ENCODE results near the gene ARHGAP26.

- TF ChIP-seq POLR2A (IDR thresholded peaks at IDR 0.05; ENCODE audit: low read depth): no peak
- no peak for TF ChIP-seq CTCF (IDR thresholded peaks at IDR 0.05)
- TF ChIP-seq POLR2AphosphoS5 (IDR thresholded peaks at IDR 0.05): no peak
Observed at GRCh38 chr5:142918959-142919635, 148.9 kb downstream of the ARHGAP26 start.
